ENCODE data around the gene TOMM6.
"Not testable (repeated sequence)": the region's sequence is repeated elsewhere in the genome, so short reads cannot be mapped to it uniquely, and the experiment has no call there.

Gene TOMM6

GRCh38 chr6:41785689-41786450 lies 1.6 kb upstream of the TOMM6 start:
- no peak for DNase-seq

DNA sequence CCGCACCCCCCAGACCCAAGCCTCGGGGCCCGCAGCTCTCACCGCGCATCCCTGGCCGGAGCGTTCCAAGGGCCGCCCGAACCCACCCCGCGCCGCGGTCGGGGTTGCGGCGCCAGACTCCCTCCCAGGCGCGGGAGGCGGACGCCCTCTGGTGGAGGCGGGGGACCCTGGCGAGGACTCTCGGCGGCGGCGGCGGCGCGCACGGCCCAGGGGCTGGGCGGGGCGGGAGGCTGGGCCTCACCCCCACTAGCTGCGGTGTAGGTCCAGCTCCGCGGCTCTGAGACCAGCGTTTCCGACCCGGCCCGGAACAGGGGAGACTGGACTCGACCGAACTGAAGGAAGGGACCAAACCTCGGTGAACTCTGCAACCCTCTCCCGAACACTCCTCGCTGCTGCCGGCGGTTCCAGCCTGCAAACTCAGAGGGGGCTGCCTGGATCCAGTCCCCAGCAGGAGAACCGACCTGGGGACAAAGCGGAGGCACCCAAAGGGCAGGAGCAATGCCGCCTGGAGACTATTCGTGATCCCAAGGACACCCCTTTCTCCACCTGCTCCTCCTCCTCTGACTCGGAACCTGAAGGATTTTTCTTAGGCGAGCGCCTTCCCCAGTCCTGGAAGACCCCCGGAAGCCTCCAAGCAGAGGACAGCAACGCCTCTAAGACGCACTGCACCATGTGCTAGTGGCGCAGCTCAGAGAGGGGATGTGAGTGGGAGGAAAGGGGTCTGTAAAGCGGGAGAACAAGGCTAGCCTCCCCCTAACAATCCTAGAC lies 859 bp upstream of the TOMM6 start:
- DNase-seq = peak; percentile 83

DNA sequence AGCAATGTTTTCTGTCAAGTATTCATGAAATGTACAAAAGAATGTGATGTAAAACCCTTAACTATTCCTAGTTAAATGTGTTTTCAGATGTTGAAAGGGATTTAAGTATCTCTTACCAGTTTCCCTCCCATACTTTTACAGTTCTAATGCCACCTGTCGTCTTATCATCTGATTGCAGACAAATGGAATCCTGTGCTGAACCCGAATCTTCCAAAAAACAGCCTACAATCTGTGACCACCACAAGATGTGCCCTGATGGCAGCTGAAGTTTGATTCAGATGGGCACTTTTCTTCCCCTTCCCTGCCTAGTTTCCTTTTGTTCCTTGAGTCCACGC lies 1.9 kb downstream of the TOMM6 start:
- no peak for DNase-seq

DNA sequence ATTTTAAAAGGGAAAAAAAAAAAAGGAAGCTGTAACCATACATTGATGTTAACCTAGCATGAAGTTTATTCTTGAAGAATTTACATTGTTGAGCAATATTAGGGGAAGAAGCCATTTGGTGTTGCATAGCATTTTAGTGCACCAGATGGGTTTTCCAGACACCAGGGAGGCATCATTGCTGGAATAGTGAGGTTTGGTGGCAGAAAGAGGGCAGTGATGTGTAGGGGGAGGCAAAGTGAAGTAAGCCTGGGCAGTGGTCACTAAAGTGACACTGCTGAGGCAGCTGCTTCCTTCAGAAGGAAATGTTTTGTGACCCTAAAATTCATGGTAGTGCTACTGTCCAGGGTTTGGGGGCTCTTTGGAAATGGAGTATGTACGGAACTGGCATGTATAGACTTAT lies 2.6 kb downstream of the TOMM6 start:
- DNase-seq = no peak

- DNase-seq = no peak
These were observed 3.8 kb downstream of the TOMM6 start for GRCh38 chr6:41791305-41791704.

DNA sequence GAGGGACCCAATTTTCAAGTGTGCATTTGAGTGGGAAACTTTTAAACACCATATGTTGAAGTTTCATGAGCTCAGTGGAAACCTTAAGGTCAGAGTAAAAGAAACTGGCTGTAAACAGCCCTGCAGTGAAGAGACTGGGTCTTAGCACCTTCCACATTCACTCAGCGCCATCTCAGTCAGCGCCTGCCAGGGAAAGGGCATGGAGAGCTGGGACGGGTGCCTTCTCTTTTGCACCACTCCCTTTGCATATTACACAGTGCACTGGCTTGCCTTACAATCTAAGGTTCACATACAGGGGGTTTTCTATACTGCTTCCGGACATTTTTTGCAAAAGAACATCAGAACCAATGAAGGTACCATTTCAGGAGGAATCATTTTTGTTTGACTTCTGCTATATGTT lies 4.5 kb downstream of the TOMM6 start:
- DNase-seq = no peak

GRCh38 chr6:41796474-41796873 lies 9.0 kb downstream of the TOMM6 start:
- DNase-seq = no peak

GRCh38 chr6:41798901-41799558 lies 11.5 kb downstream of the TOMM6 start:
- no peak for DNase-seq

GRCh38 chr6:41799559-41799911 lies 12.0 kb downstream of the TOMM6 start:
- DNase-seq = no peak

- no peak for DNase-seq
These were observed 13.9 kb downstream of the TOMM6 start for GRCh38 chr6:41801380-41801779.

DNA sequence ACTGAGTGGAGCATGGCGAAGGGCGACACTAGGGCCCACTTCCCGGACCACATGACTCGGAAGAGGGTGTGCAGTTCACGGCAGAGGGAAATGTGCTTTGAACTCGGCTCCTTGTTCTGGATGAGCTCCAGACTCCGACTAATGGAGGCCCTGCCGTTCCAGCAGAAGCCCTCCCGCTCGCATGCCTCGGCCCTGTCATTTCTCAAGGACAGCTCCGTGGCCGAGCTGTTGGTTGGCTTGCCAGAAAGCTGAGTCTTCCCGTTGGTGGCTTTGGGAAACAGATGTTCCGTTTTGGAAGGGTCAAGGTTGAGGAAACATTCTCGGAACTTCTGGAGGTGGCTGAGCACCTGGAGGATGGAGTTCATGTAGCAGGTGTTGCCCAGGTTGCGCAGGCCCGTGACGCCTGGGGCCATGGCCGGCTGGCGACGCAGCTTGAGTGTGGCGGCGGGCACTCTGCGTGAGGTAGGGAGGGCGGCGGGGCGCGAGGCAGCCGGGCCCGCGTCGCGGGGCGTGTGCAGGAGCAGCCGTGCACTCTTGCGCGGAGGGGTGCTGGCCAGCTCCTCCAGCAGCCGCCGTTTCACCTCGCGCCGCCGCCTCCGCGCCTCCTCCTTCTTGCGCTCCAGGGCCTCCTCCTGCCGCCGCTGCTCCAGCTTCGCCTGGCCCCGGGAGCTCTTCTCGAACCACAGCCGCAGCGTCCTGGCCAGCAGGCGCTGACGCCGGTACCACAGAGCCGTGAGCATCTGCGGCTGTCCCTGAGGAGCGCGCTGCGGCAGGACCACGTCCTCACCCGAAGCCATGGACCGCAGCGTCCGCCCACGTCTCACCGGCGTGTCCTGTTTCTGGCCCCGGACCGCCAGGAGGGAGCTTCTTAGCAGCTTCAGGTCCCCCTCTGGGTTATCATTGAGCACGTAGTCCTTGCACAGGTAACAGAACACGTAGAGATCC lies 18.6 kb downstream of the TOMM6 start:
- DNase-seq = no peak

- no peak for DNase-seq
These were observed 23.6 kb downstream of the TOMM6 start for GRCh38 chr6:41811095-41811494.

GRCh38 chr6:41811946-41812345 lies 24.5 kb downstream of the TOMM6 start:
- not testable (repeated sequence) for DNase-seq

- no peak for DNase-seq
These were observed 26.0 kb downstream of the TOMM6 start for GRCh38 chr6:41813469-41813868.

DNA sequence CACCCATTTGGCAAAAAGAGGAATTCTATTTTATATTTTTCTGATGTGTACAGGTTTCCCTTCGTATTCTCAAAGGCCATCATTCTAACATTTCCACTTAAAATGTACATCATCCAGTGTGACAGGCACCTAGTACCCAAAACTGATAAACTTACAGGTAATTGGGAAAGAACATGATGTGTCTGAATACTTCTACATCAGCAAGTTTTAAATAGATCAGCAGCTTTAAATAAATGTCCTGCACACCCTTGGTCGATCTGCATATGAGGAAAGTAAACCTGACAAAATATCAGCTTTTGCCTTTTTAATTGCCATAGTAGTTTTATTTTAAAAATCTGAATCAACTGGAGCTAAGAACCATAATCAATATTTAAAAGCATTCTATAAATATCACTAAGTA lies 26.5 kb downstream of the TOMM6 start:
- no peak for DNase-seq

- DNase-seq = no peak
These were observed 27.1 kb downstream of the TOMM6 start for GRCh38 chr6:41814629-41815028.

- no peak for DNase-seq
These were observed 28.1 kb downstream of the TOMM6 start for GRCh38 chr6:41815587-41815986.

GRCh38 chr6:41818271-41819054 lies 31.0 kb downstream of the TOMM6 start:
- no peak for DNase-seq

DNA sequence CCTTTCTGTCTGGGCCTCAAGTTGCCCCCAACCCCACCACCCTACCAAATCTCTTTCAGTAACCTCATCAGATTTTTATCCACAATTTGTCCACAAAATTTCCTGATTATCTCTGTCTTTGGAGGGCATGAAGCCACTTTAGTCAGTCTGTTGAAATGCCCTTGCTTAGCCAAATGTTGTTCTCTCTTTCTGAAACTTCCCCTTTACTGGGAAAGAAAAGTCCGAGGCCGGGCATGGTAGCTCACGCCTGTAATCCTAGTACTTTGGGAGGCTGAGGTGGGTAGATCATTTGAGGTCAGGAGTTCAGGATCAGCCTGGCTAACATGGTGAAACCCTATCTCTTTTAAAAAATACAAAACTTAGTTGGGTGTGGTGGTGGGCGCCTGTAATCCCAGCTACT lies 33.8 kb downstream of the TOMM6 start:
- DNase-seq = no peak

DNA sequence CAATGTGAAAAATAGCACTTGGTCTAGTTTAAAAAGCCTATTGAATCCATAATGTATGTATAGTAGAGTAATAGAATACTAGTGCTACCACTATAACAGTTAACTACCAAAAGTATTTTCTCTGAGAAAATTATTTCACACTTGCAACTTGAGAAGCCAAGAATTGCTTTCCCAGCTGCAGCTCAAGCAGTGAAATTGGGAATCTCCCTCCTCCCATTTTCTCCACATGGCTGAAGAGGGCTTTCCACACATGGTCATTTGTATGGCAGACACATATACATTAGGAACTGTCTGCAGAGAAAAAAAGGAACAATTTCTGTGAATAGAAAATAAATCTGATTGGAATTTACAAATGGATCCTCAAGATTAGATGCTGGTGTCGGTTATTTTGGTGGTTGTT lies 34.5 kb downstream of the TOMM6 start:
- no peak for DNase-seq

DNA sequence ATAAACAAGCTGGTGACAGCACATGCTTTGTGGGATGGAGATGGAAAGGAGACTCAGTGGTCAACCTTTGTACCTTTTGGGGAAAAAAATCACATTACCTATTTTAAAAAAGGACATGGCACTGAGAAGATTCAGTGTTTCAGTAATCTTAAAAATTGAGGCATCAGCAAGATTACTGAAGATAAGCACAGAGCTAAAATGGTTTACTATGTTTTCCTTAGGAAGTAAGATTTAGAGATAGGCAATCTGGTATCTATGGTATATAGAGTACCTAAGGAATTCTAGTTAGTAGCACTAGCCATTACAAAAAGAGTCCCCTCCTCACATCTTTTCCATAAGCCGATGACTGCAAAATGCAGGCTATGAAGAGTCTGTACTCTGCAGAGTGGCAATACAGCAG lies 35.7 kb downstream of the TOMM6 start:
- DNase-seq = no peak
